ENCODE data around the gene PECR. TPM values are rescaled to one million over a fixed set of nuclear protein-coding genes. Genes with fewer than 3 reads are reported as not detected.

The PECR gene
- total RNA-seq, 4 donors from 2014 or later = 1.2 to 25.4 (median 14.9) TPM

DNA sequence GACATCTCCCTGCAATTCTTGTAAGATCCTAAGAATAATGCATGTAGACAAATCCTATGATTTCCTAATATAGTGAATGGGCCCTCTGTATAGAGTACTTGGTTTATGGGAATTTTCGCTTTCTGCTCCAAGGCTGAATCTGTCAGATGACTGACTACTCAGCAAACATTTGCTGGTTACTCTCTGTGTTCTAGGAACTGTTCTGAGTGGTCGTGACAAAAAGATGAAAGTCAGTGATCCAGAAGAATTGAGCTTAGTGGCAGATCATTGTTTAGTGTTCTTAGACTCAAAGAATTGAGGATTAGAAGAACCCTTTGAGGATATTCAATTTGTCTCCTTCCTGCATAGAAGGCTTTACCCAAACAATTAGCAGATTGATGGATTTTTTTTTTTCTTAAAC is 37.5 kb upstream of the PECR start:
- DNase-seq = no peak
- intact Hi-C loops (cut with DNase I; ENCODE audit: low total_unique reads) = no loop called here
- no peaks in the 10 kb centered on the region for H3K4me1 ChIP-seq
- no peaks in the 10 kb centered on the region for H3K27me3 ChIP-seq
- H3K27ac ChIP-seq = no peak overlapping the region
- H3K4me3 ChIP-seq = no peak overlapping the region
- H3K9me3 ChIP-seq = no peaks in the 10 kb centered on the region
- no peaks in the 10 kb centered on the region for H3K36me3 ChIP-seq
- no peak for TF ChIP-seq CTCF (IDR thresholded peaks at IDR 0.05)
- no peak for TF ChIP-seq POLR2A (IDR thresholded peaks at IDR 0.05)

GRCh38 chr2:216118474-216118873 is 36.9 kb upstream of the PECR start:
- H3K36me3 ChIP-seq = no peaks in the 10 kb centered on the region
- intact Hi-C loops (cut with DNase I; ENCODE audit: low total_unique reads) = no loop called here
- TF ChIP-seq POLR2A (IDR thresholded peaks at IDR 0.05) (no peak), CTCF (IDR thresholded peaks at IDR 0.05) (no peak)
- no peaks in the 10 kb centered on the region for H3K4me1 ChIP-seq
- no peak overlapping the region for H3K4me3 ChIP-seq
- H3K9me3 ChIP-seq = no peaks in the 10 kb centered on the region
- H3K27me3 ChIP-seq = no peaks in the 10 kb centered on the region
- no peak for DNase-seq
- no peak overlapping the region for H3K27ac ChIP-seq

DNA sequence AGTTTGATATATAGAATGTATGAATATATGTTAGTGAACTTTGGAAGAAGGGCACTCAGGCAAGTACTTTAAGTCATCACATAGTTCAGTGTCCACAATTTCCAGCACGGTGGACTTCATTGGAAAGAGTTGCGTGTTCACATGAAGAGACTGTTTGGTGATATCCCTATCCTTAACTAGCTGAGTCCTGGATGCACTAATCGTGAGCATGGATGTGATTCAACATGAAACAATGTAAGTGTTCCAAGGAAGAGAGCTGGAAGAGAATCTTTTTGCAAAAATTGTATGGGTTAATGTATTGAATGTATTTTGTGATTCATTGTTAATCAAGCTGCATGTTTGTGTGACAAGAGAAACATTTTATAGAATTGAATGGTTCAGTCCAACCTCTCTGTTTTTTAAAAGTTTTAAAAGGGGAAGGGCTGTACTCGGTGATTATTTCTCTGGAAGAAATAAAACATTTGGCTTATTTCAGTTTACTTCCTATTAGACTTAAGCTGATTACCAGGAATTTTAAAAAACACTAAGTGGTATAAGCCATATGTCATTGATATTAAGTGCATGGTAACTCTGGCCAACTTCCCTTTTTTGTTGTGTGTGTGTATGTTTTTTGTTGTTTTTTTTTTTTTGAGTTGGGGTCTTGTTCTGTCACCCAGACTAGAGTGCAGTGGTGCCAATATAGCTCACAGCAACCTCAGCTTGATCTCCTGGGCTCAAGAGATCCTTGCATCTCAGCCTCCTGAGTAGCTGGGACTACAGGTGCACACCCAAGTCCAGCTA is 36.1 kb upstream of the PECR start:
- Histone ChIP-seq H3K27me3 (no peaks in the 10 kb centered on the region), H3K36me3 (no peaks in the 10 kb centered on the region), H3K9me3 (no peaks in the 10 kb centered on the region), H3K27ac (no peak overlapping the region), H3K4me3 (no peak overlapping the region), H3K4me1 (no peaks in the 10 kb centered on the region)
- TF ChIP-seq CTCF (IDR thresholded peaks at IDR 0.05) (no peak), POLR2A (IDR thresholded peaks at IDR 0.05) (no peak)
- intact Hi-C loops (cut with DNase I; ENCODE audit: low total_unique reads) = no loop called here
- no peak for DNase-seq

DNA sequence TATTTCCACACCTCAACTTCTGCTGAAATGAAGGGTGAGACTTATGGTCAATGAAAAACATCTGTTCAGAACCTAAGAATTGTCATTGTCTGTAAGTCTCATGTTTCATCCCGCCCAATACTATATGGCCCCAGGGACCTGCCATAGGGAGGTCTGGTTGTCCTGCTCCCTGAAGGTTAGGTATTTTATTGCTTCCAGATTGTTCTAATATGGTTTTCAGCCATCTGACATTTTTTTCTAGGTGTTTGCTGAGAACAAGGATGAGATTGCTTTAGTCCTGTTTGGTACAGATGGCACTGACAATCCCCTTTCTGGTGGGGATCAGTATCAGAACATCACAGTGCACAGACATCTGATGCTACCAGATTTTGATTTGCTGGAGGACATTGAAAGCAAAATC is 34.8 kb upstream of the PECR start:
- no peak for DNase-seq
- Histone ChIP-seq H3K4me1 (no peaks in the 10 kb centered on the region), H3K4me3 (no peak overlapping the region), H3K27ac (no peak overlapping the region), H3K9me3 (no peaks in the 10 kb centered on the region), H3K36me3 (no peaks in the 10 kb centered on the region), H3K27me3 (no peaks in the 10 kb centered on the region)
- no peak for TF ChIP-seq POLR2A (IDR thresholded peaks at IDR 0.05)
- TF ChIP-seq CTCF (IDR thresholded peaks at IDR 0.05) = no peak
- intact Hi-C loops (cut with DNase I; ENCODE audit: low total_unique reads) = no loop called here

GRCh38 chr2:216114714-216115531 is 33.3 kb upstream of the PECR start:
- Histone ChIP-seq H3K4me1 (peaks cover 5 to 11% of the 10 kb centered on the region in 2 donors), H3K9me3 (no peaks in the 10 kb centered on the region), H3K4me3 (peak overlapping the region; percentile 33 to 46), H3K27me3 (no peaks in the 10 kb centered on the region), H3K27ac (peak overlapping the region; percentile 77 to 95), H3K36me3 (no peaks in the 10 kb centered on the region)
- peak; percentile 96 to 99 for DNase-seq
- TF ChIP-seq POLR2A (IDR thresholded peaks at IDR 0.05) (peak in 1 of 2 donors; percentile 59), CTCF (IDR thresholded peaks at IDR 0.05) (peak; percentile 85 to 96 (median 90))
- intact Hi-C loops (cut with DNase I; ENCODE audit: low total_unique reads) = no loop called here

Measured in uterus (tissue), 4 donors.